Activated CD4-positive, alpha-beta T cell treated with anti-CD3 and anti-CD28 coated beads, Interleukin-2, amount 50 U/mL, for 24 hours (primary cell): ENCODE data around the gene PRRC2C.
A peak's percentile ranks its signal among the peaks of the same experiment; 100 is the strongest.
"Not testable (repeated sequence)": the region's sequence is repeated elsewhere in the genome, so short reads cannot be mapped to it uniquely, and the experiment has no call there.

ENCODE experiments used
- DNase-seq, 2 donors: peaks; one replicate each; pipeline ENCODE4 v3.0.0-alpha.2; 2020; ENCODE audit warnings: low read depth in 1 of 2, low spot score in 1 of 2

PRRC2C gene

DNA sequence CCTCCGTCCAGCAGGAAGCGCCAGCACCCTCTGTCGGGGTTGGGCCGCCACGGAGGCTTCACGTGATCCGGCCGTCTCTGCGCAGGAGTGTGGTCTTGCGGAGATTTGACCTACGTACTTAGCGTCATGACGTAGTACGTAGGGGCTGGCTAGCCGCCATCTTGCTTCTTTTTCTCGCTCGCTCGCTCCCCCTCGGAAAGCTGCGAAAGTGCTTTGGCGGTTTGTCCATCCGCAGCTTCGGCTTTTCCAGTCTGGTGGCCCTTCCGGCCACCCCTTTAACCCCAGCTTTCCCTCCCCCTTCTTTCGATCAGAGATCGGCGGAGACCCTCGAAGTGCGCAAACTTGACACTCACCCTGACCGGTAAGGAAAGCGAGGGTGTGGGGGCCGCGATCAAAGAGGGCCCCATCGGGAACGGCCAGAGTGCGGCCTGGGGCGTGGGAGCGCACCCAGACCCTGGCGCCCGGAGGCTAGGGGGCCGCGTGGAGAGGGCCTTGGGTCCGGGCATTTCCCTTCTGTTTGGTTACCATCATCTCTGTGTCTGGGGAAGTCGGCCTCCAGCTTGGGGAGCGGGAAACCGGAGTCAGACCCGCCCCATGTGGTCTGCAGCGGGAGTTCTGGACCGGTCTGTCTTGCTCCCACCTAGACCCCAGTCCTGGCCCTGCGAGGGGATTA is at the start of gene PRRC2C:
TSS of gene PRRC2C (plus strand) at position 156 of the 673 bp plus-strand sequence. CDS start 26,559 bp downstream, outside the sequence.
- peak; percentile 76 to 92 for DNase-seq

DNA sequence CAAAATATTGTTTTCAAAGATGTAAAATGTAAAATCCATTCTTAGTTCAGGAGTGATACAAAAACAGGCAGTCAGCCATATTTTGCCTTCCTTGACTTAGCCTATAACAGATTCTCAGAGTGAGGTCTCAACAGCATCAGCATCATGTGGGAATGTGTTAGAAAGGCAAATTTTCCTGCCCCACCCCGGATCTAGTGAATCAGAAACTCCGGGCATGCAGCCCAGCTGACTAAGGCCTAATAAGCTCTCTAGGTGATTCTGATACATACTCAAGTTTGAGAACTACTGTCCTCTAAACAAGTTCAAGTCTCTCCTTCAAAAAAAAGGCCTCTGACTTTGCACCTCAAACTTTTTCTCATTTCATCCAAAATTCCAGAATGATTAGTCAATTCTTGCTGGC is 46.9 kb upstream of the PRRC2C start:
- no peak for DNase-seq

DNA sequence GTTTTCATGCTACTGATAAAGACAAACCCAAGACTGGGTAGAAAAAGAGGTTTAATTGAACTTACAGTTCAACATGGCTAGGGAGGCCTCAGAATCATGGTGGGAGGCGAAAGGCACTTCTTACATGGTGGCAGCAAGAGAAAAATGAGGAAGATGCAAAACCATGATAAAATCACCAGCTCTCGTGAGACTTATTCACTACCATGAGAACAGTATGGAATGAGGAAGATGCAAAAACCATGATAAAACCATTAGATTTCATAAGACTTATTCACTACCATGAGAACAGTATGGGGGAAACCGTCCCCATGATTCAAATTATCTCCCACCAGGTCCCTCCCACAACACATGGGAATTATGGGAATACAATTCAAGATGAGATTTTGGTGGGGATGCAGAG is 45.1 kb upstream of the PRRC2C start:
- not testable (repeated sequence) for DNase-seq

DNA sequence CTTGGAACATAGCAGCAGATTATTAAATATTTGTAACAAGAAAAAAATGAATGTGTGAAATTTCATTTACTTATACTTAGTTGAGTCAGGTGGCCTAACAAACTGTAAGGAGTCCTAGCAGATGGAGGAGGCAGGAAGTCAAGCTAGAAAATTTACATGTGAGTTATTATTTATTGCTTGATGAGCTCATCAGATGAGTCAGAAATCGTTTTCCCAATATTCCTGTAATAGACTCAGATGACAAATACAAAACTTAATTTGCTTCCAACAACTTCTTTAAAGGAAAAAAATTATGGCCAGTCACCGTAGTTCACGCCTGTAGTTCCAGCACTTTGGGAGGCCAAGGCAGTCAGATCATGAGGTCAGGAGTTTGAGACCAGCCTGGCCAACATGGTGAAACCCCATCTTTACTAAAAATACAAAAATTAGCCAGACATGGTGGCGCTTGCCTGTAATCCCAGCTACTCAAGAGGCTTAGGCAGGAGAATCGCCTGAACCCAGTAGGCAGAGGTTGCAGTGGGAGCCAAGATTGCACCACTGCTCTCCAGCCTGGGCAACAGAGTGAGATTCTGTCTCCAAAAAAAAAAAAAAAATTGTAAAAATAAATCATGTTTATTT is 43.9 kb upstream of the PRRC2C start:
- DNase-seq: not testable (repeated sequence)

DNA sequence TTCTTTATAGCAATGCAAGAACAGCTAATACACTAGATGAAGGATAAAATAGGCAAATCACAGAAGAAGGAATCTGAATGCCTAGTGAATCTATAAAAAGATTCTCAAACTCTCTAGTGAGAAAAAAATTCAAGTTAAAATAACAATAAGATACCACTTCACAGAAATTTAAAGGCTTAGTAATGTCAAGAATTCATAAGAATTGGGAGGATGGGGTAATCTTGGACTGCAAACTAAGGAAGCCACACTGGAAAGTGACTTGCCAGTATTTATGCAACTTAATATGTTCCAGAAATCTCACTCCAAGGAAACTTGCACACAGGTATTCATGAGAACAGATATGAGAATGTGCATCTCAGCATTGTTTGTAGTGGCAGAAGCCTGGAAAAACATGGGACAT is 38.9 kb upstream of the PRRC2C start:
- DNase-seq: no peak

DNA sequence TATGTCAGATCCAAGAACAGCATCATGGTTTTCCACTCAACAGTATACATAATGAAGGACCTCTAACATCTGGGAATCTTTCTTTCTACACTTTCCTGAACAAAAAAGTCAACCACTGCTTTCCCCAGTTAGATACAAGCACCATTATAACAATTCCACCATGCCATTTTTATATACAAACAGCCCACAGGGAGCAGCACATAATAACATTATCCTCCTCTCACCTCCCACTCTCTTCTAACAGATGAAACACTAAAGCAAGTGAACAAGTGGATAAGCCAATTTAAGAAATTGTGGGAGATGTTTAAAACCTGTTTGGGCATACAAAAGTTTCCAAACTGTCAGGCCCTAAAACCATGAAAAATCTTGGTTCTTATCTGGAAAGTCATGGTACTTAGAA is 29.4 kb upstream of the PRRC2C start:
- no peak for DNase-seq

DNA sequence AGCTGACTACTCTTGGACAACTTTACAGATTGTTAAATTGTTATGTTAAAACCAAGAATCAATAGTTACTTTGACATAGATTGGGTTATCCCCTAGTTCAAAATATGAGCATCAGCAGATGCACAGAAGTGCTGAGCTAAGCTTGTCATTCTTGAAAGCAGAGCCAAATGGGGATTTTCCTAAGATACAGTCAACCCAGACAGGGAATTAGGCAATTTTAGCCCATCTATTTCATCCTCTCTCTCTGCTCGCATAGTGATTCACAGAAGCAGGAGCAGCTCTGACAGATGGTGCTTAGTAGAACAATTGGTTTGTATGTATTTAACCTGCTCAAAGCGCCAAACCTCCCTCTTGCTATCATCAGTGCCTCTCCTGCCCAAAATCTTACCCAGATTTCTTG is 27.9 kb upstream of the PRRC2C start:
- no peak for DNase-seq

DNA sequence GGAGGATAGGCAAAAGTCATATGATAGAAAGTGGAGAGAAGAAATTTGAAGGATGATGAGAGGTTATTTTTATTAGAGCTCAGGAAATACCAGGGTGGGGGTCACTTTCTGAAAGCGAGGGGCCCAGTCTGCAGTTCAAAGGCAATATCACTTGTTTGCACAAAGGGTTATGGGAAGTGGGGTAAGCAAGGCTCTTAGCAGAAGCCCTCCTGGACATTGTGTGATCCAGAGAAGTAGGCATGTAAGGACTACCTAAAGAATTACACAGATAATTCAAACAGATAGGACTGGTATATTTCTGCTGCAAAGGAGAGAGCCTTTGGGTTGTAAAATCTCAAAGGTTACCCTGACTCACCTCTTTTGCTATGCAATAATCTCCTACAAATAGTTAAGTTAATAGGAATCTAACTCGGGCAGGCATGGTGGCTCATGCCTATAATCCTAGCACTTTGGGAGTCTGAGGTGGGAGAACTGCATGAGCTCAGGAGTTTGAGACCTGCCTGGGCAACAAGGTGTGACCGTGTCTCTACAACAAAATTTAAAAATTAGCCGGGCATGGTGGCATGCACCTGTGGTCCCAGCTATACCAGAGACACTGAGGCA is 25.2 kb upstream of the PRRC2C start:
- no peak for DNase-seq

DNA sequence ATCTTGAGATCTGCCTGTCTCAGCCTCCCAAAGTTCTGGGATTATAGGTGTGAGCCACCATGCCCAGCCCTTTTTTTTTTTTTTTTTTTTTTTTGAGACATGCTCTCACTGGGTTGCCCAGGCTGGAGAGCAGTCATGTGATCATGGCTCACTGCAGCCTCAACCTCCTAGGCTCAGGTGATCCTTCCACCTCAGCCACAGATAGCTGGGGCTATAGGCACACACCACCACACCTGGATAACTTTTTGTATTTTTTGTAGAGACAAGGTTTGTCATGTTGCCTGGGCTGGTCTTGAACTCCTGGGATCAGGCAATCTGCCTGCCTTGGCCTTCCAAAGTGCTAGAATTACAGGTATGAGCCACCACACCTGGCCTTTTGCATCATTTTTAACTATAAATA is 17.7 kb upstream of the PRRC2C start:
- DNase-seq: no peak

DNA sequence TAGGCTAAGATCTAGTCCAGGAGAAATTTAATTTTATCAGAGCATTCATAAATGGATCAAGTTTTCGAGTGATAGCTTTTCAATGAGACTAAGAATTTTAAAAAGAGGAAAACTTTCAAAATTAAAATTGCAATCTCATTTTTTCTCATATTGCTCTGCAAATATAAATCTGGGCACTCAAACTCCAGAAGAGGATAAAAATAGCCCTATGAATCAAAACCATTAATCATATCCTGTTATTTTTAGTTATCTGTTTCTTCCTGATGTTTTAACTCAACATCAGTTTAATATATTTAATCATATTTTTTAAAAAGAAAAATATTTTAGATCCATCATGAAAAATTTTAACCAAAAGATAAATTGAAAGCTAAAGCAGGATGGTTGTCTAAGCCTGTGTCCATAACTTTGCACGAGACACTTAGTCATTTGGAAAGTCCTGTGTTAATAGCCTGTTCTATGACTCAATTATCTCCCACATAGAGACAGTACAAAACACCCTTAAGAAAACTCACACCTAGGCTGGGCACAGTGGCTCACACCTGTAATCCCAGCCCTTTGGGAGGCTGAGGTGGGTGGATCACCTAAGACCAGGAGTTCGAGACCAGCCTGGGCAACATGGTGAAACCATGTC is 17.1 kb upstream of the PRRC2C start:
- no peak for DNase-seq

DNA sequence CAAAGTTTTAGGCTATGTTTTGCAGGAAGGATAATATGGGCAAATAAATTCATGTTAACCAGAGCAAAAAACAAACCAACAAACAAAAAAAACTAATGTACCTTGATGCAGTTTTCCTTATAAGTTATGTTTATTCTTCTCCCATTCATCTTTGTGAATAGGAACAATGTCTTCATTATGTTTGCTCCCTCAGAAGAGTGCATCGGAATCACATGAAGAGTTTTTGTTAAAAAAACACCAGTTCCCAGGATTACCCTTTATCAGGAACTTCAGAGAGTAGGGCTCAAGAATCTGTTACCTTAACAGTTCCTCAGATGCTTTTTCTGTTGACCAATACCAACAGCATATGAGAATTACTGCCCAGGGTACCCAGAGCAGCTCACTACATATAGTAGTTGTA is 14.6 kb upstream of the PRRC2C start:
- DNase-seq: no peak

DNA sequence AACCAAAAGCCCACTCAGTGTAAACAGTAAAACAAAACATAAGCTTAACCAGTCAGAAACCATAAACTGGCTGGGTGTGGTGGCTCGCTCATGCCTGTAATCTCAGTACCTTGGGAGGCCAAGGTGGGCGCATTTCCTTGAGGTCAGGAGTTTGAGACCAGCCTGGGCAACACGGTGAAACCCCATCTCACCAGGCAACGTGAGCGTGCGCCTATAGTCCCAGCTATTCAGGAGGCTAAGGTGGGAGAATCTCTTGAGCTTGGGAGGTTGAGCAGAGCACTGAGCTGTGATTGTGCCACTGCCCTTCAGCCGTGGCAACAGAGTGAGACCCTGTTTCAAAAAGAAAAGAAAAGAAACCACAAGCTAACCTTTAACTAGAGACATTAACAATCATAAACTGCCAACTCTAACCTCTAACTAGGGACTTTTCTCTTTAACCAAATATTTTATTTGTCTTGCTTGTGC is 13.1 kb upstream of the PRRC2C start:
- DNase-seq: no peak

DNA sequence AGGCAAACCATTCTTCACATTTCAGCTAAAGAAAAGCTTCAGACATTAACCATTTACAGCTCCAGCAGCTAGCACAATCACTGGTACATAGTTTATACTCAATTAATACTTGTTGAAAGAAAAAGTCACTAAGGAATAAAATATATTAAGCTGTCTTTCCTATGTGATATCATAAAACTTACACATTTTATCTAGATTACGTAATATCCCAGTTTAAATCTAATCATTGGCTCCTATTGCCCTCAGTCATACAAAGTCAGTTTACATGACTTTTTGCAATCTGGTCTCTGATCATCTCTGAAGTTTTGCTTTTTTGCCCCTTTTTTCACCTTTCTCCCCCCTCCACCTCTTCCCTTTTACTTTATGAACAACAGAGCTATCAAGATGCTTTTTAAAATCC is 8.5 kb upstream of the PRRC2C start:
- DNase-seq: no peak

DNA sequence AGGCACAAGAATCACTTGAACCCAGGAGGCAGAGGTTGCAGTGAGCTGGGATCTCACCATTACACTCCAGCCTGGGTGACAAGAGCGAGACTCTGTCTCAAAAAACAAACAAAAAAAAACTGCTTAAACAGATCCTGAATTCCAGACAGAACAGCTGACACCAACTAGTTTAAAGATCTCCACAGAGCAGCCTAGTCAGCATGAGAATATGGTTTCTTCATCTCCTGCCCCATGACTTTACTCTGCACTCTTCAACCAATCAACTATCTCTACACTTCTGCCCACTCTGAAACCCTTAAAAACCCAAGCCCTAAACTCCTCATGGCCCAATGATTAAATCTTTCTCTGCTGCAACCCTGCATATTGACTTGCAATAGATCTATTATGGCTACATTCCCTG is 7.5 kb upstream of the PRRC2C start:
- DNase-seq: no peak

DNA sequence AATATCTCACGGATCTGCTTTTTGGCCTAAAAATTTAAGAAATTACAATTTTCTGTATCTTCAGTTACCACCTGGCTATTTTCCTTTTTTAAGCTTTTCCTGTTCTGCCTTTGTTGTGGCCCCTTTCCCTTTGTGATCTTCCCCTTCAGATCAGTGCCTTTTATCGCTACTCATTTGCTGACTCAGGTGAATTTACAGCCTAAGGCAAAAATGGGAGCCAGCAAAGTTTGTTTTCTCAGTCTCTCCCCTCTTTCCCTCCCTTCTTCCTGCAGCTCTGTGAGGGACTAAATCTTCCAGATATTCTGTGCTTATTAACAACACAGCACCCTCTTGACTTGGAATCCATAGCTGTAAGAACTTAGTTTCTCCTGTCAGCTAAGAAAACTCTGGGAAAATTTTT is 5.3 kb upstream of the PRRC2C start:
- DNase-seq: no peak

DNA sequence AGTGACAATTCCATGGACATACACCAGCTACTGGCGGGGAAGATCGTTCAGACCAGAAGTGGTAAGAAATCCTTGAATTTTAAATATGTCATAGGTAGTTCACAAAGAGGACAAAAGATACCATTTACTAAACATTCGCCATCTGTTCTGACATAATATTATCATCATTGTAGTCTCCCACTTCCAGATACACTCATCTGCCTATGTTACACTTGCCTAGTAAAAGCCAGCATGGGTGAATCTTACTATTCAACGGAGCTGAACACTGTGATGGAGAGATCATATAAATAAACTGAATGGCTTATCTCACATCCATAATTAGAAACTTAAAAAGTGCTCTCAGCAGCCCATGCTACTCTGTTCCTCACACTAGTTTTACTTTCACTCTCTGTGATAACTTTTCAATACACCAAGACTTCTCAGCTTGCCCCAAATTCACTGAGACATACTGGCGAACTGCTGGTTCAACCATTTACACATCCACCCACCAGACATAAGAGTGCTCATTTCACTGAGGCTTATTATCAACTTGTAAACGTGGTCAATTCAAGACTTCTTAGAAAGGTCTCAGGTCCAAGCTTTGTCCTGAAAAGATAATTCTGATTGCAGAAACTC is 463 bp upstream of the PRRC2C start:
- DNase-seq: no peak

DNA sequence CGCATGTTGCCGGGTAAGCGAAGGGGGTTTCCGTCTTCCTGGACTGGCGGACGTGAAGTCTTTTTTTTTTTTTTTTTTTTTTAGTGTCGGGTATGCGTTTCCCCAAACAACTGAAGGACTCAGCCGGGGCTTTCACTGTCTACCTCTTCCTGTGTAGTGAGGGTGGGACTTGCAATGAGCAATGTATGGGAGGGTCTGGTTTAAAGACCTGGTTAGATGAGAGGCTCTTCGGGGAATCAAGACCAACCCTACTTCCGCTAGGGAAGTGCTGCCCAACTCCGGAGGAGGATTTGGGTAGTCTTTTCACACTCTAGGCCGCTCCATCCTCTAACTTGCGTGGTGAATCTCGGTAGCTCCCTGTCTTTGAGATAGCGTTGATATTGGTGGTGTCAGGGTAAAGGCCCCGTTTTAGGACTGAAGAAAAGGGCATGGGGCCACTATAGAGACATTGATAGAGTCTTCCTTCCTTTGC is 754 bp downstream of the PRRC2C start:
- peak in 1 of 2 donors; percentile 61 for DNase-seq

DNA sequence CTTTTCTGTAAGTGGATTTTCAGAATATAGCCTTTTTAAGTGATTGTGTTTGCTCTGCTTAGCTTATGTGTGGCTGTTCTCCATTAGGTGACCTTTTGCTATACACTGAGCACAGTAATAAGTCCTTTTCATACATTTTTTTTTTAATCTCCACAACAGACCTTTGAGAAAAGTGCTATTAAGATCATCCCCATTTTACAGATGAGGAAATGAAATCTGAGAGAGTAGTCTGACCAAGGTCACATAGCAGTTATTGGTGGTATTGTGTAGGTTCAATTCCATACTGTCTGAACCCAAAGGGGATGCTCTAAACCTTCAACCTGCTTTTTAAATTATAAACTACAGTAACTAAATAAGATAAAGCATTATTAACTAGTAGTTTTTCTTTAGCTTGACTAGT is 1.7 kb downstream of the PRRC2C start:
- no peak for DNase-seq

DNA sequence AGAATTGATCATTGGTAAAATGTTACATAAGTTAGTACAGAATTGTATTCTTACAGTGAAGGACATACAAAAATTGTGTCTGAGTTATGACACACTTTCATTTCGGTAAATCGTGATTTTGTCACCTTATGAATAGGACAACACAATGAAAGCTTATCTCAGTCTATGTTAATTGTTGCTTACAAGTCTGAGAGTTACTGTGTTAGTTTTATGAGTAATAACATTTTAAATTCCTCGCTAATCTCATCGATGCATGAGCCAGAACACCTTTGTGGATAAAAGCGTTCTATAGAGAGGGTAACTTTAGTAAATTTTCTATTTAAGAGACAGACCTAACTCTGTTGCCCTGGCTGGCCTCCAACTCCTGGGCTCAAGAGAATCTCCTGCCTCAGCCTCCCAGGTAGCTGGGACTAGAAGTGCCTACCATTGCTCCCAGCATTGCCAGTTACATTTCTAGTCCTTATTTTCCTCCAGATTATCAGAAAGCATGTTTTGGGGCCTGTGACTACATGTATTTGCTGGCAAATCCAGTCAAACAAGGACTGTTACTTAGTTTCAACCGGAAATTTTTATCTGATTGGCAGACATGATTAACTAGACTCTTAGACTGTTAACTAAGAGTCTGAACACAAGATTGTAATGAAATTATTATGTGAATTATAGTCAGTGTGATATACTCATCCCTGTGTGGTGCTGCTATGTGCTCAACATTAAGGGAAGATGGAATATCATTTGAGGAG is 3.0 kb downstream of the PRRC2C start:
- no peak for DNase-seq

DNA sequence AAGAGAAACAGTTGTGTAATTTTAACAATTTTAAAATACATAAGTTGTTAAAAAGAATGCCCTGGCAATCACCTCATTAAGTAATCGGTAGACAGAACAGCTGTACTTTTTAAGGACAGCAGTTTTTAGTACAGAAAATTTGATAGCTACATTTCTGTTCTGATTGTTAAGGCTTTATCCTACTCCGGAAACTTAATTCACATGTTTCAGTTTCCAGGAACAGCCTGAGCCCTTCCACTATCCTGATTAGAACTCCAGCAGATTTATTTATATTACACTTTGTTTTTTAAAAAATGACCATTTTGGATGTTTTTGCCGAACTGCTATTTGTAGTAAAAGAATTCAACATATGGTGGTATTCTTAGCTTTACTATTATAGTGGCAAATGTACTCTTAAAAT is 8.7 kb downstream of the PRRC2C start:
- no peak for DNase-seq

DNA sequence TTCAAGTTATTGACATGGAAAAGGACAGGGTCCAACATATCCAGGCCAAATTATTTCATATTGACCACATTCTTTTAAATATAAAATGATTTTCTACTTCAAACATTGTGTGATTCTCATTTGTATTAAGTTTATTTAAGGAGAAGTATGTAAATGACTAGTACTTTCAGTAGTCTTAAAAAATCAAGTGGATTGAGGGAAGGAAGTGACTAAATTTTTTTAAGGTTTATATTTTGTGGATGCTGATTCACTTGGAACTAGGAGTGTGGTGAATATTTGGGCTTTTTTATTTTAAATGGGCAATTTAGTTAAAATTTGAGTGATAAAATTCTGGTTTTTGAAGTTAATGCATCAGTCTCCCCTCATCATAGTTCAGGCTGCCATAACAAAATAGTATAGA is 10.1 kb downstream of the PRRC2C start:
- no peak for DNase-seq
